Stimulated activated CD8-positive, alpha-beta memory T cell treated with anti-CD3 and anti-CD28 coated beads, Interleukin-12 subunit alpha, Interleukin-12 subunit beta, amount 100 ng/mL, for 1 hour (primary cell): ENCODE results near the gene CPT1B.
"Not testable (repeated sequence)": the region's sequence is repeated elsewhere in the genome, so short reads cannot be mapped to it uniquely, and the experiment has no call there.

Experiments used
- DNase-seq: peaks from one replicate; pipeline ENCODE4 v3.0.0-alpha.2; 2020; ENCODE audit warnings: low read depth

The CPT1B gene

DNA sequence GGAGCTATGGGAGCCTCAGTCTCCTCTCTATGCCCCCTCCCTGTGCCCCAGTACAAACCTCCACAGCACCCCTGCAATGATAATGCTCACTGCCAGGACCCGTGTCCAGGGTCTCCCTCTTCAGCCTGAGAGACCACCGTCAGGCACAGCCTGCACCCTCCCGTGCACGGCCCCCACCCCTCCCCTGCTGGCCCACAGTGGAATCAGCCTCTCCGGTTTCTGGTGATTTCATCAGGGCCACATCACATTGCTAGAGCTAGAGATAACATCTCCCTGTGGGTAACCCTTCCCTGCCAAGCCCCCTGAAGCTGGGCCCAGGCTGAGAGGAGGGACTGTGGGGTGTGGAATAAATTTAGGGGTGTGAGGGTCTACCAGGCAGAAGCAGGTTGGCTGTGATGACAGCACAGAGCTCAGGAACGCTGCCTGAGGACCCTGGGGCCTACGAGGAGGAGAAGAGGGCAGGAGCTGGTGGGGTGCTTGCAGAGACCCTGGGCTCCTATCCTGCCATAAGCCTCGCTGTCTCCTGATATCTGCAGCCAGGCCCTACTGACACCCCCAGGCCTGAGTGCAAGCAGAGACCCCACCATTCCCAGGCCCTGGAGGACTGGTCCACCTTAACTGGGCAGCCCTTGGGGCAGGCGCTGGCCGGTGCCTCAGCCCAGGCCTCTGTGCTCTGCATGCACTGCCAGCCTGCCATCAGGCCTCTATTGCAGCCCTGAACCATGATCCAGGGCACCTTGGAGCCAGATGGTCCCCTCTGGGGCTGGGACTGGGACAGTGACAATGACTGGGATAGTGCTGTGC, 32.5 kb downstream of the CPT1B start, which contains the start of gene KLHDC7B:
TSS of gene KLHDC7B (plus strand) at position 378 of the 804 bp plus-strand sequence. CDS start at position 723, 345 bp downstream.
- no peak for DNase-seq

DNA sequence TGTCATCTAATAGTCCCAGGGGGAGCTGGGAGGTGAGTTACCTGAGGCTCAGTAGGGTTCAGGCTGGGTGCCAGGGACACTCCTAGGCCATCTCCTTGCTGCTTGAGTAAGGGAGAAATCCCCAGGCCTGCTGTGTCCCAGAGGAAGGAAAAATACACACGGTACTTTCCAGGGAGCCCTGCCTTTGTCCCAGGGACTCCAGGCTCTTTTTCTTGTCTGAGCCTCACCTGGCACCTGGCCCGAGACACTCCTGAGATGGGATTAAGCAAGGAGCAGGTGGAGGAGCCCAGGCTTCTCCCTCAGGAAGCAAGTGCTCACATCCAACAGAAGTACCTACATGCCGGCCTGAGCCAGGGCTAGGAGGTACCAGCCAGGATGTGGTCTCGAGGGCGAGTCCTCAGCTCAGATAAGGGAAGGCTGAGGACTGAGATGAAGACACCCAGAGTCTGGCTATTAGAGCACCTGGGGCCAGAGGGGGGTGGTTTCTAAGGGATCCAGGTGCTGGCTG, 33.4 kb downstream of the CPT1B start:
- DNase-seq: no peak

DNA sequence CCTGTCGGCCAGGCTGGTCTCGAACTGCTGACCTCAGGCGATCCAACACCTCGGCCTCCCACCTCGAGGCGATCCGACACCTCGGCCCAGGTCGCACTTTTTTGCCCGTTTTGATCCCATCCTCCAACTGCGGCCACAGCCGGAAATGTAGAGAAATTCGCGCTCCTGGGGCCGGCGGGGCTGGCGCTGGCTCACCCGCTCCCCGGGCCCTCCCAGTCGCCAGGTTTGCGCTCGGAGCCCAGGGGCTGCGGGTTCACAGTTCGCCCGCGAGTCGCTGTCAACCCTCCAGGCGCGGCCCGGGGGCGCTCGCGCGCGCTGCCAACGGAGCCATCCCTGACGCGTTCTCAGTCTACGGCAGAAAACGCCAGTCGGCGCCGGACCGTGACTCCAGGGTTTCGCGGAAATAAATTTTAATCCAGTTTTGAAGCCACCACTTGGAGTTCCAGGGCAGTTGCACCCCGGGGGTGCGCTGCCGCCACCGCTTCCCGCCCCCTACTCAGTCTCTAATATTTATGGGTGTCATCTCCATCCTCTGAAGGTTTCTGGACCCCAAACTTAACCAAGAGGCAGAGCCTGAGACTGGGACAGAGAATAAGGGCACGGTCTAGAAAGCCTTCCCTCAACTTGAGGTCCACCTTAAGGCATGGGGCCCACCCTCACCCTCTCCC, 34.0 kb downstream of the CPT1B start:
- DNase-seq: peak; percentile 73

DNA sequence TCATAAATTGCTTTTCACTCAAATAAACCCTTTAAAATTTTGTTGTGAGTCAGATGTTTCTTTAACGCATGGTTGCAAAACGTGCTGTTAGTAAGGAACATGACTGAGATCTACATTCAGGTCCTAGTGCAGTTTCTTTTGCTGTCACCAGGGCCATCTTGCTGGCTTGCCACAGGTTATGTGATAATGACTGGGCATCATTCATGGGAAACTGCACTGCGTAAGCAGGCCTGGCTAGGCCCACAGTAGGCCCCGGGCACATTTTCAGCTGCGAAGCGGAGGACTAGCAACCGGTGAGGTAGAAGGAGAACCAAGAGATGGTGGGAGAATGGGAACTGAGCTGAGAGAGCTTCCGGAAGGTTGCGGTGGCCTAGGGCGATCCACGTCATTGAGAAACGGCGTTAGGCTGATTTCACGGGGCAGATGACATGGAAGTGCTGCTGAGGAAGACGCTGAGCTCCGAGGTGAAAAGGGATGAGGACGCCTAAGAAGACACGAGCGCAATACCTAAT, 35.8 kb downstream of the CPT1B start:
- no peak for DNase-seq

DNA sequence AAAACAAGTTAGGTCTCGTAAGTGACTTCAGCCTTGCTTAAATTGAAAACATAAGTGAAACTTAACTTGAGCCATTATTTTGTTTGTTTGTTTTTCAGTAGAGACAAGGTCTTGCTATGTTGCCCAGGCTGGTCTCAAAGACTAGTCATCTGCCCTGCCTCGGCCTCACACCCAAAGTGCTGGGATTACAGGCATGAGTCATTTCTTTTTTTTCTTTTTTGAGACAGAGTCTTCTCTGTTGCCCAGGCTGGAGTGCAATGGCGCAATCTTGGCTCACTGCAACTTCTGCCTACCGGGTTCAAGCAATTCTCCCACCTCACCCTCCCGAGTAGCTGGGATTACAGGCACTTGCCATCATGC, 36.6 kb downstream of the CPT1B start:
- not testable (repeated sequence) for DNase-seq

DNA sequence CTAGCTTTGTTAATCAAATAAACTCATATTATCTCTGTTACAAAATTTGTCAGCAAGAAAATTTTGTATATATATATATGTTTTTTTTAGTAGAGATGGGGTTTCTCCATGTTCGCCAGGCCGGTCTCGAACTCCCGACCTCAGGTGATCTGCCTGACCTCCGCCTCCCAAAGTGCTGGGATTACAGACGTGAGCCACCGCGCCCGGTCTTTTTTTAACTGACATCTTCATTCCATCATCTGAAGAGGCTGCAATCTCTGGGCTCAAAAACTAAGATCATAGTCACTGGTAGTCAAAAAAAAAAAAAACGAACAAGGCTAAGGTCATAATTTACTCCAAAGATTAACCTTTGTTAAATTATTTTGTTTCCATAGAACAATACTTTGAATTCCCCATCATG, 37.8 kb downstream of the CPT1B start:
- DNase-seq: no peak

DNA sequence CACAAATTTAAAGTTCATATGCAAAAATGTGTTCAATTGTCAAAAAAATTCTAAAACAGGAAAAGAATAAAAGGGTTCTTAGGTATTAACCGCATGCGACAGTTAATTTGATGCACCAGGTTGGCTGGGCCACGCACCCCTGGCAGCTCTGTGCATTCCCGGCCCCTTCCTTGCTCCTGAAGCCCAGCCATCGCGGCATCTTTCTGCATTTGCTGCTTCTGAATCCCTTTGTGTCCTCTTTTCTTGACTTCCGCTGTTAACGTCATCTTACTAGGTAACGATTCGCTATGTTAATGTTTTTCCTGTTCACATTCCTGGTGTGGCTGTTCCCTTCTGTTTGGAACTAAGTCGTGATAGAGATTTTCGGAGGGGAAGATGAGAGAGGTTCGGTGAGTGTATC, 40.5 kb downstream of the CPT1B start:
- DNase-seq: no peak

DNA sequence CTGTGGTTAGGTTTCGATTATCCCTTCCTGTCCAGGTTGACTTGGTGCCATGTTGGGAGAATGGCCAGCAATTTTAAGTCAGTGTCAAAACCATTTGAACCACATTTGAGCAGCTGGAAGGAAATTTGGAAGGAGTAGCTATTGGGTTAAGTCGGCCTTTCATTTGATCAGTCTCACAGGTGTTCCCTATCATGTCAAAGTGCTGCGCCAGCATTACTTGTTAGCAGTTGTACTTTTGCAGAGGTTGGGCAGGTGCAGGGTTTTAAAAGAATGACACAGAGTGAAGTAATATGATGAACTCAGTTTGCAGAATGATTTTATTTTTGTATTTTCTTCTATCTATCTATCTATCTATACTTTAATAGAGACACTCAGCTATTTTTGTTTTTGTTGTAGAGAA, 42.0 kb downstream of the CPT1B start:
- no peak for DNase-seq

DNA sequence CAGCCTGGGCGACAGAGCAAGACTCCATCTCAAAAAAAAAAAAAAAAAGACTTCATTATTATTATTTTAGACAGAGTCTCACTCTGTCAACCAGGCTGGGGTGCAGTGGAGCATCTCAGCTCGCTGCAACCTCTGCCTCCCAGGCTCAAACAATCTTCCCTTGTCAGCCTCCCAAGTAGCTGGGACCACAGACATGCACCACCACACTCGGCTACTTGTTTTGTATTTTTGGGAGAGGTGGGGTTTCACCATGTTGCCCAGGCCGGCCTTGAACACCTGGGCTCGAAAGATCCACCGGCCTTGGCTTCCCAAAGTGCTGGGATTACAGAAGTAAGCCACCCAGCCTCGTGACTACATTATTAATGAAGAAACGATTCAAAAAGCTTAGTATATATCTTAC, 43.1 kb downstream of the CPT1B start:
- DNase-seq: no peak

DNA sequence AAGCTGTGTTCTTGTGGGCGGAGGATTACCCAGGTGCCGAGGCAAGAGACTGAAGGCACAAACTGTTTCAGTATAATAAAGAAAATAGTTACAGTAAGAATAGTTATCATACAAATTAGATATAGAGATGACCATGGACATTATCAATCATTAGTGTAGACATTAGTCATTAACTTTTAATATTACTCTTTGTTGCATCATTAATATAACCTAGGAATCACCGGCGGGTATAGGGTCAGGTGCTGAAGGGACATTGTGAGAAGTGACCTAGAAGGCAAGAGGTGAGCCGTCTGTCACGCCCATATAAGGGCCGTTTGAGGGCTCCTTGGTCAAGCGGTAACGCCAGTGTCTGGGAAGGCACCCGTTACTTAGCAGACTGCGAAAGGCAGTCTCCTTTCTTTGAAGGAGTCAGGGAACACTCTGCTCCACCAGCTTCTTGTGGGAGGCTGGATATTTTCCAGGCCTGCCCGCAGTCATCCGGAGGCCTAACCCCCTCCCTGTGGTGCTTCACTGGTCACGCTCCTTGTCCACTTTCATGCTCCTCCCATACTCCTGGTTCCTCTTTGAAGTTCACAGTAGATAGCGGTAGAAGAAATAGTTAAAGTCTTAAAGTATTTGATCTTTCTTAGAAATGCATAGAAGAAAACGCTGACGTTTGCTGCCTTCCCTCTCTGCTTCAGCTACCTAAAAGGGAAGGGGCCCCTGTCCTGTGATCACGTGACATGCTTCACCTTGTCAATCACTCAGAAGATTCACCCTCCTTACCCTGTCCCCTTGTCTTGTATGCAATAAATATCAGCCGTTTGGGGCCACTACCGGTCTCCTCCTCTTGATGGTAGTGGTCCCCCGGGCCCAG, 44.1 kb downstream of the CPT1B start:
- not testable (repeated sequence) for DNase-seq

DNA sequence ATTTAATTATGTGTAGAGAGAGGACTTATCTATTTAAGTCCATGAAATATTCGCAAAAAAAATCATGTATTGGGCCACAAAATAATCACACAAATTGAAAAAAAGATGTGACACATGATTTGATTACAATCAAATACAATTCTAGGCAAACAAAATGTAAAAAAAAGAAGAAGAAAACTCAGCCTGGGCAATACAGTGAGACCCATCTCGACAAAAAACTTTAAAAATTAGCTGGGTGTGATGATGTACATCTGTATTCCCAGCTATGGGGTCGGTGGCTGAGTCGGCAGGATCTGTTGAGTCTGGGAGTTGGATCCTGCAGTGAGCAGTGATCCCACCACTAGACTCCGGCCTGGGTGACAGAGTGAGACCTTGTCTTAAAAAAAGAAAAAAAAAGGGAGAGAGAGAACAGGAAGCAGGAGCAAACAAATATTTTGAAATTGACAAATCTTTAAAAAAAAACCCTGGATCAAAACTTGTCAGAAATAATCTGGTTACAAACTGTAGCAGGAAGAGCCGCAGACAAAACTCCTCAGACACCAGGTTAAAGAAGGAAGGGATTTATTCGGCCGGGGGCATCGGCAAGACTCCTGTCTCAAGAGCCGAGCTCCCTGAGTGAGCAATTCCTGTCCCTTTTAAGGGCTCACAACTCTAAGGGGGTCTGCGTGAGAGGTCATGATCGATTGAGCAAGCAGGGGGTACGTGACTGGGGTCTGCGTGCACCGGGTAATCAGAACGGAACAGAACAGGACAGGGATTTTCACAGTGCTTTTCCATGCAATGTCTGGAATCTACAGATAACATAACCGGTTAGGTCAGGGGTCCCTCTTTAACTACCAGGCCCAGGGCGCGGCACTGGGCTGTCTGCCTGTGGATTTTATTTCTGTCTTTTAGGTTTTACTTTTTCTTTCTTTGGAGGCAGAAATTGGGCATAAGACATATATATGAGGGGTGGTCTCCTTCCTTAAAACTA, 45.1 kb downstream of the CPT1B start:
- no peak for DNase-seq

DNA sequence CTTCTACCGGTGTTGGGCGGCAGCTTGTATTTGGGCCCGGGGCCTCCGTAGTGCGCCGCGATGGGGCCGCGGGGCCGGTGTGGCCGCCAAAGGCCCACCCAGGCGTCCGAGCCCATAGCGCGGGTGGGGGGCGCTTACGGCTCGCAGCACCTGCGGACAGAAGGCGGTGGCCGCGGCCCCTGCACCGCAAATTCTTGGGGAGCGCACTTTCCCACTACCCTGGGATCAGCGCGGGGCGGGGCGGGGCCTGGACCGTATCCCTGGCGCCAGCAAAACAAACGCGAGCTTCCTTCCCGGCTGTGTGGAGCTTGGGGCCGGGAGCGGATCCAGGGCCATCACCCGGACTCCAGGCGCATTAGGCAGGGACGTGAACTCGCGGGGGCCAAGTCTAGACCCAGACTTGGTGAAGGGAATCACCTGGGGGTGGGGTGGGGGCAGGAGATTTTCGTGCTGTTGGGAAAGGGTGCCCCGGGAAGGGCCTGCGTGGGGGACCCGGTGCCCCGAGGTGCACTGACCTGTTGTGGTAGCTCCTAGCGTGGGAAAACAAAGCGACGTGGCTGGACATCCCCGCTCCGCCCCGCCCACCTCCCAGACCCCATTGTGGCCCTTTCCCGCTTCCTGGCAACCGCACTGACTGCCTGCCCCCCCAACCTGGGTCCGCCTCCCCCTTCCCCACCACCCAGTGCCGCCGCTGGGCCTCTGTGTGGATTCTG, 46.1 kb downstream of the CPT1B start:
- DNase-seq: no peak

DNA sequence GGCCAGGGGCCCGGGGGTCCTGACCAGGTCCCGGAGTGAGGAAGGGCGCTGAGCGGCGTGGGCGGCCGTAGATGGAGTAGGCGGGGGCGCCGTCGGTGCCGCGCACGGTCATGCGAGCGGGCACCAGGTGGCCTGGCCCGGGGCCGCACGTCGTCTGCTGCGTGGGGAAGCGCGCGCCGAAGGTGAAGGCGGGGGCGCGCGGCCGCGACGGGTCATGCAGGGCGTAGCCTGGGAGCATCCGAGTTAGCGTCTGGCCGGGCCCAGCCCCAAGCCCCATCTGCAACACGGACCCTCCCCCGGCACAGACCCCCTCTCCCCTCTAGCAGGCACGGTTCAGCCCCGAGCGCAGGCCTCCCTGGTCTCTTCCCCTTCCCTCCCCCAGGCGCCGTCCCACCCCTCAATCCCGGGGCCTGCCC, 46.7 kb downstream of the CPT1B start:
- no peak for DNase-seq

DNA sequence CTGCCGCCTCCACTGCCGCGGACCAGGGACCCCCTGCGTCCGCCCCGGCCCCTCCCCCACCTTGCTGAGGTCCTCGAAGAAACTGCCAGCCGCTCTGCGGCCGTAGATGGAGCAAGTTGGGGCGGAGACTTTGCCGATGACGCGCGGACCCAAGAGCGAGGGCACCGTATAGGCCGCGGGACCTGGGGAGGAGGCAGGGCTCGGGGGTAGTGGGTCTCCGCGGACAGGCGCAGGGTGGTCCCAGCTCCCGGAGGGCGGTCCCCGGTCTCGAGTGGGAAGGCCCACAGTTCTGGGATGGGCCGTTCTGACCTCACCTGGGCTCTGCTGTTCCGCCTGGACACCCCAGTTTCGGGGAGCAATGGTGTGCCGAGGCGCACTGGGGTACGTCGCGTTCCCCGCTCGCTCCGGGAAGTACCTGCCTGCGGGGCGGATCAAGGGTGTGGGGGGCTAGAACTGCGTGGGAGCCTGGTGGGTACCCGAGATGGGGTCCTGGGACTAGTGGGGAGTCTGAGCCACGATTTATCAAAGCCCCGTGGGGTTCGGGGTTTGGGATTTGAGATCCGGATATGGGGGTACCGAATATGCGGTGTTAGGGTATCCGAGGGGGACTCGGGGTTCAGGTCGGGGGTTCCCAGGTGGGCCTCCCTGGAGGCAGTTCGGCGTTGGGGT, 47.2 kb downstream of the CPT1B start:
- peak; percentile 75 for DNase-seq

DNA sequence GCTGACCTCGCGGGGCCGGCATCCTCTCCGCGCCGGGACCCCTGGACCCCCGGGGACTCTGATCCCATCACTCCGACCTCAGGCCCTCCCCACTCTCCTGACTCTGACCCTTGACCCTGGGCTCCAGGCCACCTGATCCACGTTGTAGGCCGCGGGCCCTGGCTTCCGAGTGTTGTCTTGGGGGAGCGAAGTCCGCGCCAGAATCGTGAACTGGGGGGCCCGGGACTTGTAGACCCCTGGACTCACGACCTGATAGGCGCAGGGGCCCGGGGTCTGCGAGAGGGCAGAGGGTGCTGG, 47.7 kb downstream of the CPT1B start:
- no peak for DNase-seq

DNA sequence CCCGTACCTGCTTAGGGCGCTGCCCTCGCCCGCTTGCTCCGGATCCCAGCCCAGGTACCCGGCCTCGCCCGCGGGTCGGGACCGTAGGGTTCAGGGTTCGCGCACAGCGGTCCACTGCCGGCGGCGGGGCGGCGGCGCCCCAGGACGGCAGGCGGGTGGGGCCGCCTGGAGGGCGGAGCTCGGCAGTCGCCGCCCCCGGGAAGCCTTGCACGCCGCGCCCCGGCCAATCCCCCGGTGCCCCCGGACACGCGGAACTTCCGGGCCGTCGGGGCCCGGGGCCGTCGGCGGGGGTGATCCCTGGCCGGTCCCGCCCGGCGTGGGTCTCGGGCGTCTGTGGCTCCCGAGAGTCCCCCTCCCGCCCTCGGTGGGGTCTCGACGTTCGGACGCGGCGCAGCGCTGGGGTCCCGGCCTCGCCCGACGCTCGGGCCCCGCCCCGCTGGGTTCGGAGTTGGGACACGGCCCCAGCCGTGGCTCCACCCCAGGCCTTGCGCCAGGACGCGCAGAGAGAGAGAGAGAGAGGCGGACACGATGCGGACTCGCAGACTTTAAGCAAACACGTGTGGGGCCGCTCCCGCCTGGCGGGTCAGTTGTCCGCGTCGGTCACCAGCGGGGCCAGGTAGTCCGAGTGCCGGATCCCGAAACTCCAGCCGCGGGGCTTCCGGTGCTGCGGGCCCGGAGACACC, 48.2 kb downstream of the CPT1B start, which contains the start of gene TYMP:
TSS of gene TYMP (minus strand) at position 116 of the 683 bp plus-strand sequence. CDS start 303 bp downstream, outside the sequence.
- DNase-seq: no peak

DNA sequence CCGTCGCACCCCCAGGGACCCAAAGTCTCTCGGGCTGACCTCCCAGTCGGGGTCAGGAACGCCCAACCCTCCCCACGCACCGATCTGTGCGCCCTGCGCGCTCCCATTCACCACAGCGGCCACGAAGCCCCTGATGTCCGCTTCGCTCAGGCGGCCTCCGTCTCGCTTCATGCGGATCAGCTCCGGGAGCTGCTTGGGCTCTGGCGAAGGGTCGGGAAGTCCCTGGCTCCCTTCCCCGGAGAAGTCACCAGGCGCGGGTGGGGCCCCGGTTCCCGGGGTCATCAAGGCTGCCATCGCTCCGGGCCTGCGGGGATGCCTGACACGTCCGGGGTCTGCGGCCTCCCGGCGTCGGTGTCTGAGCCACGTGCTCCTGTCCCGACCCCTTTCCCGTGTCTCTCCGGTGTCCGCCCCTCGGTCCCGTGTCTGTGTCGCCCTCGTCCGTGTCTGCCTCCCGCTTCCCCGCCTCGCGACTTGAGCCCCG, 48.8 kb downstream of the CPT1B start:
- DNase-seq: no peak

DNA sequence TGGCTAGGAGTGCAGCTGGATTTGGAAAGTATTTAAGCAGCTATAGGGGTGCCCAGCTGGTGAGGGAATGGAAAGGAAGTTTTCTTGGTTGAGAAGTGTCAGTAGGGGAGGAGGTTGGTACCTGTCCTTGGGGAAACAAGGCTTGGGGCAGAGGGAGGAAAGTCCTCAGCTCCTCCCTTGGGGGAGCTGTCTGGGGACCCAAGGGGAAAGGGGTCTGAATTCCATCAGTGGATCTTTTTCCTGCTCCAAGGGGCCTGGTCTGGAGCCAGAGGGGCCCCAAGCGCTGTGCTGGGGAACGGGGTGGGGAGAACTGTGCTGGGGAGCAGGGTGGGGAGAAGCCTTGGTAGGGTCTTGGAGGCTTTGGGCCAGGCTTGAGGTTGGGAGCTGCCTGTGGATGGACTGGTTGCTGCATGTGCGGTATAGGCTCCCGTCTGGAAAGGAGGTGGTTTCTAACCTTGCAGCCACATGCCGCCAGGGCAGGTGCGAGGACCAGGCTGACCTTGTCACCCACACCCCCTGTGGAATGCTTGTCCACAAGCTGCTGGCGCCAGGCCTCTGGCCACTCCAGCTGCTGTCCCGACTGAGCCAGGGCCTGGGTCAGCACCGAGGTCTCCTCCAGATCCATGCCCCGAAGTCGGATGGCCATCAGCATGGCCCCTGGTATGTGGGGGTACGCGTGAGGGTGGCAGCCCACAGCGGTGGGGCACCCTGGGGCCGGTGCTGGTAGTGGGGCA, 49.4 kb downstream of the CPT1B start:
- DNase-seq: no peak
